ENCODE results near the gene PSD4. TPM values are rescaled to one million over a fixed set of nuclear protein-coding genes. Genes with fewer than 3 reads are reported as not detected.

PSD4 gene
- total RNA-seq, 2 experiments from 2014 or later: 329 to 335 TPM

DNA sequence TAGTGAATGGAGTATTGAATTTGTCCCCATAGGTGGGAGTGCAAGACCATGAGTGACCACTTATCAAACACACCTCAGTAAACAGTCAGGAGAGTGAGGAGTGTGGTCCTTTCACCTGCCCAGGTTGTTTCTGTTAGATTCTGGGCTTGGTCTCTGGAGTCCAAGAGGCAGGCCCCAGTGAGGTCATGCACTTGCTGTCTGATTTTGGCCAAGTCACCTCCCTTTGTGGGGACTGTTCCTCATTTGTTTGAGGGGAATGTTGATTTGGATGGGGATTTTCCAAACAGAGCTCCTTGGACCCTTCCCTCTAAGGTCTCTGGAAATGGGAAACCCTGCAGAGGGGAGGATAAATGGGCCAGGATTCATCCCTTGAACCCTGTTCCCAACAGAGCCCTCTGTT, 39.1 kb upstream of the PSD4 start:
- Mint-ChIP-seq H3K27ac (no peak overlapping the region), H3K36me3 (ENCODE audit: low read depth) (no peaks in the 10 kb centered on the region), H3K9me3 (no peaks in the 10 kb centered on the region), H3K27me3 (no peaks in the 10 kb centered on the region), H3K4me1 (peaks cover 33% of the 10 kb centered on the region), H3K4me3 (no peak overlapping the region)
- ChIA-PET CTCF (interaction anchor here (0.9 to 5.9 kb wide), 5 partner anchors 17 to 137 kb away, joined by 3 to 51 read pairs (median 6); no protein-coding TSS in a partner anchor), POLR2A (no interaction called here)
- no peak for DNase-seq

DNA sequence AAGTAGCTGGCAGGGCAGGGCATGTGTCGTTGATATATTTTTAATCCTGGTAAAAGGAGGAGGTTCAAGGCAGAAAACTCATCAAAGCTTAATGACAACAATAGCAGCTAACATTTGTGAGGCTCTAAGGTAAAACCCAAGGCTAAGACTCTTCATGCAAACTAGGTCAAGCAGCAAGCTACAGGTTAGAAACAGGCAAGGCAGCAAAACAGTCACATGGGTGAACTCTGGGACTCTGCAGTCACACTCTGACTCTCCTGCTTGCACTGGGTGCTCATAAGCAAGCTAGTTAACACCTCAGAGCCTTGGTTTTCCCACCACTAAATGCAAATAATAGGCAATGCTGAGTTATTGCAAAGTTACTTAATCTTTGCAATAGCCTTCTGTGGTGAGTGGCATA, 38.5 kb upstream of the PSD4 start:
- POLR2A ChIA-PET: no interaction called here
- DNase-seq: no peak
- no peaks in the 10 kb centered on the region for H3K9me3 Mint-ChIP-seq
- peaks cover 33% of the 10 kb centered on the region for H3K4me1 Mint-ChIP-seq
- CTCF ChIA-PET: interaction anchor here (0.9 to 5.9 kb wide), 8 partner anchors 14 to 136 kb away, joined by 3 to 51 read pairs (median 8); no protein-coding TSS in a partner anchor
- no peak overlapping the region for H3K4me3 Mint-ChIP-seq
- H3K27ac Mint-ChIP-seq: no peak overlapping the region
- H3K36me3 Mint-ChIP-seq (ENCODE audit: low read depth): no peaks in the 10 kb centered on the region
- no peaks in the 10 kb centered on the region for H3K27me3 Mint-ChIP-seq

DNA sequence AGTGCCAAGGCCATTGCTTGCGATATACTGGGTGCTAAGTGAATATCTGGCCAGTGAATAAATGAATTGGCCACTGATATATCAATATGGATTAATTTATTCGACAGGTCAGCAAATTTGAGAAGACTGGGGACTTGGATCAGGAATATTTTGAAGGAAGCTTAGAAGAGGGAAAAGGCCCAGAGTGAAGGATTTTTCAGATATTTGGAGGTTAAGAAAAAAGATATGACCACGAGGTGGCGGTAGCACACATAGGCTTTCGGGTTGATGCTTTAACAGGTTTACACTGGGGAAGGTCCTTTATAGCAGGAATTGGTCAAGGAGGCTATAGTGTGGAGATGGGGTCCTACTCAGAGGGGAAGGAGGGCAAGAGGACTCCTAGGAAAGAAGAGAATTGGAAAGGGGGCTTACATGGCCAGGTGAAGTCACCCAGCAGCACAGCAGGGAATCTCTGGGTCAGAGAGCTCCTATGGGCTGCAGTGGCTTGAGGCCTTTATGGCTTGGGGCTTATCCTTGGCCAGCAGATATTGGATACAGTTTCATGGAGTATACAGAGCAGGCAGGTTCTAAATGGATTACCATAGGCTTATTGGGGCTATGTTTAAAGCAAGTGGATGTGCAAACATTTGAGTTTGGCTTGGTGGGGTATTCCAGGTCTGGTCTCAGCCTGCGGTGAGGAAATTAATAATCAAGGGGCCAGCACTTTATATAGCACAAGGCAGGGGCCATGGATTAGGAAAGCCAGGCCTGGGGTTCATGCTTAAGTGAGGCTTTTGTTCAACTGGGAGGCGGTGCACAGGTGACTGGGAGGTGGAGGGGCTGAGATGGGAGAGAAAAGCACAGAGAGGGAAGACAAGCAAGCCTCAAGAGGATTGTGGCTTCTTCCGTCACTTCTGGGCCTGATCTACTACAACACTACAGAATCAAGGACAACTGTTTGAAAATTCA, 36.7 kb upstream of the PSD4 start:
- H3K9me3 Mint-ChIP-seq: no peaks in the 10 kb centered on the region
- H3K27me3 Mint-ChIP-seq: no peaks in the 10 kb centered on the region
- ChIA-PET CTCF (interaction anchor here (0.7 to 5.9 kb wide), 26 partner anchors 8 to 253 kb away, joined by 3 to 51 read pairs (median 4); partner anchors contain the start of gene PSD4), POLR2A (no interaction called here)
- no peak overlapping the region for H3K4me3 Mint-ChIP-seq
- H3K36me3 Mint-ChIP-seq (ENCODE audit: low read depth): no peaks in the 10 kb centered on the region
- H3K27ac Mint-ChIP-seq: no peak overlapping the region
- DNase-seq: peak; percentile 57
- peaks cover 33% of the 10 kb centered on the region for H3K4me1 Mint-ChIP-seq

DNA sequence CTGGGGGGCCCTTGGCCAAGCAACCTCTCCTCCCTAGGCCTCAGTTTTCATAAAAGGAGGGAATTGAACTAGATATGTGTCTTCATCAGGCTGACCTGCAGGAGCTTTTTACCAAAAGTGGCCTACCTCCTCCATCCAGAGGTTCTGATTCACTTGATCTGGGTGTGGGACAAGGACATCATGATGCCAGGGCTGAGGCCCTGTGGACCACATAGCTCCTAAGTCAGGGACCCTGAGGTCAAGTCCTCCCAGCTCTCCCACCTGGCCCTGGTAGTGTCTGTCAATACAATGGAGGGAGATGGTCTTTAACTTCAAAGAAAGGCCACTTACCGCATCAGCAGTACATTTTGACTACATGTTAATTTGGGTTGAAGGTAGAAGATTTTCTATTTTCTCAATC, 35.9 kb upstream of the PSD4 start:
- ChIA-PET CTCF (interaction anchor here (0.6 to 5.9 kb wide), 34 partner anchors 10 to 262 kb away, joined by 3 to 51 read pairs (median 4); partner anchors contain the start of gene PSD4), POLR2A (interaction anchor here (0.7 to 1.0 kb wide), 4 partner anchors 33 to 66 kb away, joined by 3 to 9 read pairs (median 6); partner anchors contain the start of gene PSD4)
- no peak overlapping the region for H3K4me3 Mint-ChIP-seq
- peaks cover 33% of the 10 kb centered on the region for H3K4me1 Mint-ChIP-seq
- DNase-seq: no peak
- H3K27ac Mint-ChIP-seq: no peak overlapping the region
- H3K9me3 Mint-ChIP-seq: no peaks in the 10 kb centered on the region
- no peaks in the 10 kb centered on the region for H3K36me3 Mint-ChIP-seq (ENCODE audit: low read depth)
- H3K27me3 Mint-ChIP-seq: peaks cover 2% of the 10 kb centered on the region

DNA sequence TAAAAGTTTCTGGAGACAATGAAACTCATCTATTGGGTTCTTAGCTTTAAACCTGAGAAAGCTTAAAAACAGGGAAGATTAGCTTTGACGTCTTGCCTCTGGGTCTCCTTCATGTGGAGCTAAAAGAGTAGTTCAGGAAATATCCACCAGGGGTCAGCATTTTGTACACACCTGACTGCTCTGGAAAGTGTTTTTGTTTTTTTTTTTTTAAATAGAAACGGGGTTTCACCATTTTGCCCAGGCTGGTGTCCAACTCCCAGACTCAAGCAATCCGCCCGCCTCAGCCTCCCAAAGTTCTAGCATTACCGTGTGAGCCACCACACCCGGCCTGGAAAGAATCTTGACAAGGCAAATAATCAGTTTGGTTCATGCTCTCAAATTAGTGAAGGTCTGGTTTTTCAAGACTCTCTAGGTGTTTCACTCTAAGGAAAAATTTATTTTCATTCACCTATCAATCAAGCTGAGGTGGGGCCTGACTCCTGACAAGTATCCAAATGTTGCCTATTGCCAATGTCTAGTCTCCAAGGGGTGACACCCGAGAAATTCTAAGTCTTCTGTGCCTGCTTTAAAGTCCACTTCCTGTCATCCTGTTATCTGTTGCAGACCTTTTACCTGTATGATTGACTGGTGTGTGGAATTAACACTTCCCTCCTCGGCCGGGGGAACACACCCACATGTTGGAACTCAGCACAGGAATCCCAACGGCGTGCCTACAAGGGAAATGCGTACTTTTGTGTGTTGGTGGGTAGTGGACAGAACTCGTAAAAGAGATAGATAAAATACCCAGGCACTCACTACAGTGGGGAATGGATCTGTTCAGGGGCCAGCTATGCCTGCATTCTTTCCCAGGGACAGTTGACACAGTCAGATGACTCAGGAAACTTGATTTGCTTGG, 35.1 kb upstream of the PSD4 start:
- no peaks in the 10 kb centered on the region for H3K9me3 Mint-ChIP-seq
- ChIA-PET POLR2A (interaction anchor here (0.7 to 1.0 kb wide), 5 partner anchors 34 to 65 kb away, joined by 3 to 9 read pairs (median 4); partner anchors contain the start of gene PSD4), CTCF (interaction anchor here (0.6 to 5.9 kb wide), 34 partner anchors 9 to 261 kb away, joined by 3 to 51 read pairs (median 4); partner anchors contain the start of gene PSD4)
- H3K27ac Mint-ChIP-seq: peak overlapping the region; percentile 77
- H3K4me1 Mint-ChIP-seq: peaks cover 29% of the 10 kb centered on the region
- peak; percentile 84 for DNase-seq
- H3K36me3 Mint-ChIP-seq (ENCODE audit: low read depth): no peaks in the 10 kb centered on the region
- peak overlapping the region; percentile 21 for H3K4me3 Mint-ChIP-seq
- peaks cover 2% of the 10 kb centered on the region for H3K27me3 Mint-ChIP-seq

DNA sequence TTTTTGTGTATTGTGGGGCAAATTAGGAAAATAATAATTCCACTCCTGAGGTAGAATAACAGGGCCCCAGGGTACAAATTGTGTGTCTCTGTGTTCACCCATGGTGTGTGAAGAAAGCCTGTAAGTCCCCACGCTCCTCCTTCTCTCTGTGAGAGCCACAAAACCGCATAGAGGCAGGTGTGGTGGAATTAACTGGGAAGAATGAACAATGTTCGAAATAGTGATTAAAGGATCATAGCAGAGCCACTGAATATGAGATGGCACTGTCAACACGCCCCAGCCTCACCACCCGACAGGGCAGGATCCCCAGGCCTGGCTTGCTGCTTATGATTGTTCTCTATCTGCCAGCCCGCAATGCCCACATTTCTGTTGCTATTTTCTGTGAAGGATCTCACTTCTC, 32.3 kb upstream of the PSD4 start:
- H3K27me3 Mint-ChIP-seq: peaks cover 17% of the 10 kb centered on the region
- no peak for DNase-seq

DNA sequence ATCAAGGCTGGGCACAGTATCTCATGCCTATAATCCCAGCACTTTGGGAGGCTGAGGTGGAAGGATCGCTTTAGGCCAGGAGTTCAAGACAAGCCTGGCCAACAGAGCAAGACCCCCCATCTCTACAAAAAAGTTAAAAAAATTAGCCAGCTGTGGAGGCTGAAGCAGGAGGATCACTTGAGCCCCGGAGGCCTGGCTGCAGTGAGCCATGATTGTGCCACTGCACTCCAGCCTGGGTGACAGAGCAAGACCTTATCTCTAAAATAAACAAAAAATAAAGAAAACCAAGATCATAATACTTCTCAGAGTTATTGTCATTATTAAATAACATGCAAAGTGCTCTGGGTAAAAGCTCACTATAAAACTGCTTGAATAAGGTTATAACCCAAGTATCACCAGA, 31.5 kb upstream of the PSD4 start:
- Mint-ChIP-seq H3K4me3 (no peak overlapping the region), H3K9me3 (peaks cover 8% of the 10 kb centered on the region), H3K27me3 (peaks cover 17% of the 10 kb centered on the region), H3K36me3 (ENCODE audit: low read depth) (peaks cover 2% of the 10 kb centered on the region), H3K27ac (no peak overlapping the region), H3K4me1 (peaks cover 19% of the 10 kb centered on the region)
- CTCF ChIA-PET: interaction anchor here (1.0 to 5.8 kb wide), 6 partner anchors 12 to 62 kb away, joined by 3 to 17 read pairs (median 4); partner anchors contain the start of gene PSD4
- POLR2A ChIA-PET: no interaction called here
- no peak for DNase-seq

More for the DNA sequence above, 32.3 kb upstream of the PSD4 start:
- H3K27ac Mint-ChIP-seq: no peak overlapping the region
- H3K4me1 Mint-ChIP-seq: peaks cover 23% of the 10 kb centered on the region
- peaks cover 2% of the 10 kb centered on the region for H3K36me3 Mint-ChIP-seq (ENCODE audit: low read depth)
- peaks cover 8% of the 10 kb centered on the region for H3K9me3 Mint-ChIP-seq
- CTCF ChIA-PET: interaction anchor here (0.5 to 5.8 kb wide), 11 partner anchors 11 to 508 kb away, joined by 3 to 17 read pairs (median 4); partner anchors contain the start of gene PSD4
- POLR2A ChIA-PET: no interaction called here
- H3K4me3 Mint-ChIP-seq: no peak overlapping the region

DNA sequence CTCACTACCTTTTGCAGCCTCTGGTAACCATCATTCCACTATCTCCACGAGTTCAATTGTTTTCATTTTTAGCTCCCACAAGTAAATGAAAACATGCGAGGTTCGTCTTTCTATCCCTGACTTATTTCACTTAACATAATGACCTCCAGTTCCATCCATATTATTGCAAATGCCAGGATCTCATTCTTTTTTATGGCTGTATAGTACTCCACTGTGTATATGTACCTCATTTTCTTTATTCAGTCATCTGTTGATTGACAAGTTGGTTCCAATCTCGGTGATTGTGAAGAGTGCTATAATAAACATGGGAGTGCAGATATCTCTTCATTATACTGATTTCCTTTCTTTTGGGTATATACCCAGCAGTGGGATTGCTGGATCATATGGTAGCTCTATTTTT, 29.5 kb upstream of the PSD4 start:
- Mint-ChIP-seq H3K36me3 (ENCODE audit: low read depth) (peaks cover 4% of the 10 kb centered on the region), H3K27me3 (peaks cover 17% of the 10 kb centered on the region), H3K4me3 (no peak overlapping the region), H3K27ac (no peak overlapping the region), H3K9me3 (peaks cover 11% of the 10 kb centered on the region), H3K4me1 (peaks cover 8% of the 10 kb centered on the region)
- CTCF ChIA-PET: interaction anchor here (1.0 to 5.8 kb wide), 5 partner anchors 8 to 246 kb away, joined by 3 to 17 read pairs (median 3); partner anchors contain the start of gene PSD4
- POLR2A ChIA-PET: no interaction called here
- no peak for DNase-seq

DNA sequence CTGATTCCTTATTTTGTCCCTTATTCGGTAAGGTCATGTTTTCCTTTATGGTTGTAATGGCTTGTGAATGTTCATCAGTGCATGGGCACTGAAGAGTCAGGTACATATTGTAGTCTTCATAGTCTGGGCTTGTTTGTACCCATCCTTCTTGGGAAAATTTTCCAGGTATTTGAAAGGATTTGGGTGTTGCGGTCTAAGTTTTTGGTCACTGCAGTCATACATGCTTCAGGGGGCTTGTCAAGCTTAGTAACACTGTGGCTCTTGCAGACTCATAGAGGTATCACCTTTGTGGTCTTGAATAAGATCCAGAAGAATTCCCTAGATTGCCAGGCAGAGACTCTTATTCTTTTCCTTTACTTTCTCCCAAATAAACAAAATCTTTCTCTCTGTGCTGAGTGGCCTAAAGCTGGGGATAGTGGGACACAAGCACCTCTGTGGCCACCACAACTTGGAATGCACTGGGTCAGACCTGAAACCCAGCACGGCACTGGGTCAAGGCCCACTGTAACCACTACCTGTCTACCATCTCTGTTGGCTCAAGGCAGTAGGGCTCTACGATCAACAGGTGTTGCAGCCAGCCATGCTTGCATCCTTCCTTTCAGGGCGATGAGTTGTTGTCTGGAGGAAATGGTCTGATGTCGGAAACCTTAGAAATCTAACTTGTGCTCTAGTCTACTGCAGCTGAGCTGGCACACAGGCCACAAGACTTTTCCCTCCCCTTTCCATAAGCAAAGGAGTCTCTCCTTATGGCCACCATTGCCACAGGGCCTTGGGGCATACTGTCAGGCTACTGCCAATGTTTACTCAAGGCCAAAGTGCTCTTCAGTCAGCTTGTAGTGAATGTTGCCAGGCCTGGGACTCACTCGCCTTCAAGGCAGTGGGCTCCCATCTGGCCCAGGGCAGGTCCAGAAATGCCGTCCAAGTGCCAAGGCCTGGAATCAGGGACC, 24.9 kb upstream of the PSD4 start:
- DNase-seq: no peak
- Mint-ChIP-seq H3K27ac (no peak overlapping the region), H3K9me3 (peaks cover 11% of the 10 kb centered on the region), H3K36me3 (ENCODE audit: low read depth) (peaks cover 4% of the 10 kb centered on the region), H3K4me1 (peaks cover 4% of the 10 kb centered on the region), H3K27me3 (peaks cover 18% of the 10 kb centered on the region), H3K4me3 (no peak overlapping the region)
- ChIA-PET CTCF (interaction anchor here (0.9 to 2.4 kb wide), 5 partner anchors 9 to 50 kb away, joined by 3 to 7 read pairs (median 6); no protein-coding TSS in a partner anchor), POLR2A (no interaction called here)

DNA sequence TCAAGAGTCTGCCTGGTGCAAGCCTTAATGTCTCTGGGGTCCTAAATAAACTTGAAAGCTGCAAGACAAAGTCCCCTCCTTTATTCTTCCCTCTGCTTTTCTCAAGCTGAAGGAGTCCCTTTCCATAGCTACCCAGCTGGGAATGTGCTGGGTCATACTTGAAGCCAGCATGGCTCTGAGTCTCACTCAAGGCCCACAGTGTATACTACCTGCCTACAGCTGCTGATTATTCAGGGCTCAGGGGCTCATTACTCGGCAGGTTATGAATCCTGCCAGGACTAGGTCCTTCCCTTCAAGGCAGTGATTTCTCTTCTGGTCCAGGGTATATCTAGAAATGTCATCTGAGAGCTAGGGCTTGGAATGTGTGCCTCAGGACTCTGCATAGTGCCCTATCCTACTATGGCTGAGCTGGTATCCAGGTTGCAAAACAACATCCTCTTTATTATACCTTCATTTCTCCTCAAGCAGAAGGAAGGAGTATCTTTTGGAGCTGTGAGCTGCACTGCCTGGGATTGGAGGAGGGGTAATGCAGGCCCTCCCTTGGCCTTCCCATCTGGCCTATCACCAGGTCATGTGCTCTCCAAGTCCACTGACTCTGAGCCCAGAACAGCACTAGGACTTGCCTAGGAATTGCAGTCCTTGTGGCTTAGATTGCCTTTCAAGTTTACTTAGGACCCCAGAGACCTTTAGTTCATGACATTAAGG, 24.1 kb upstream of the PSD4 start:
- Mint-ChIP-seq H3K4me3 (no peak overlapping the region), H3K36me3 (ENCODE audit: low read depth) (peaks cover 4% of the 10 kb centered on the region), H3K4me1 (peaks cover 4% of the 10 kb centered on the region), H3K9me3 (peaks cover 5% of the 10 kb centered on the region), H3K27me3 (peaks cover 18% of the 10 kb centered on the region), H3K27ac (no peak overlapping the region)
- CTCF ChIA-PET: interaction anchor here (0.8 to 2.4 kb wide), 5 partner anchors 8 to 241 kb away, joined by 3 to 7 read pairs (median 4); no protein-coding TSS in a partner anchor
- DNase-seq: no peak
- POLR2A ChIA-PET: no interaction called here

DNA sequence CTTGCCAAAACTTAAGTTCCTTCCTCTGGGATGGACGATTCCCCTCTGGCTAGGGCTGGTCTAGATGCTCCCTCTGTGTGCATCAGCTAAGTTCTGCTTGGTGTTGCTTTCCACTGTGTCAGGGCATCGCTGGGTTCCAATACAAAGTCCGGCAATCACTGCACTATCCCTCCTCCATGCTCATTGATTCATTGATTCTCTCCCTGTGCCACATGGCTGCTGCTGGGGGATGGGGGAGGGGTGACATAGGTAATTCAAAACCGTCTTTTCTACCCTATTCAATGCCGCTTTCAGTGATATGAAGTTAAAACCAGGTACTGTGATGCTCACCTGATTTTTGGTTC, 23.5 kb upstream of the PSD4 start:
- Mint-ChIP-seq H3K27ac (no peak overlapping the region), H3K4me3 (no peak overlapping the region), H3K9me3 (peaks cover 3% of the 10 kb centered on the region), H3K27me3 (peaks cover 17% of the 10 kb centered on the region), H3K36me3 (ENCODE audit: low read depth) (peaks cover 2% of the 10 kb centered on the region), H3K4me1 (peaks cover 4% of the 10 kb centered on the region)
- ChIA-PET POLR2A (no interaction called here), CTCF (interaction anchor here (0.8 to 1.9 kb wide), 2 partner anchors 12 to 240 kb away, joined by 3 to 7 read pairs; no protein-coding TSS in a partner anchor)
- DNase-seq: no peak
